ENCODE measurements around the gene MINK1. TPM values are rescaled to one million over a fixed set of nuclear protein-coding genes. Genes with fewer than 3 reads are reported as not detected.

MINK1 gene
- total RNA-seq, 1 donor from 2014 or later, result 63.2 TPM

- Mint-ChIP-seq H3K4me3 (ENCODE audit: unreplicated experiment) (peak overlapping the region; percentile 6), H3K9me3 (ENCODE audit: unreplicated experiment) (no peaks in the 10 kb centered on the region), H3K27ac (ENCODE audit: unreplicated experiment) (no peak overlapping the region), H3K4me1 (ENCODE audit: low read depth, unreplicated experiment) (peaks cover 30% of the 10 kb centered on the region), H3K36me3 (ENCODE audit: low read depth, unreplicated experiment) (peaks cover 8% of the 10 kb centered on the region), H3K27me3 (ENCODE audit: low read depth, unreplicated experiment) (peaks cover 3% of the 10 kb centered on the region)
- Histone ChIP-seq H3K79me2 (ENCODE audit: insufficient read depth, low read length) (peaks cover 71% of the 10 kb centered on the region), H3K36me3 (ENCODE audit: insufficient read depth, low read length) (no peaks in the 10 kb centered on the region), H4K20me1 (ENCODE audit: insufficient read depth, low read length) (peaks cover 91% of the 10 kb centered on the region), H3K9ac (ENCODE audit: low read length) (no peak overlapping the region), H3K27me3 (ENCODE audit: insufficient read depth, low read length) (no peaks in the 10 kb centered on the region), H3K4me1 (ENCODE audit: insufficient read depth, low read length) (peaks cover 3% of the 10 kb centered on the region), H3K27ac (ENCODE audit: low read depth, low read length) (no peak overlapping the region), H2AFZ (ENCODE audit: low read depth, low read length) (no peak overlapping the region), H3K4me3 (ENCODE audit: insufficient read depth, low read depth, low read length) (no peak overlapping the region), H3K9me3 (ENCODE audit: insufficient read depth, low read depth, low read length) (no peaks in the 10 kb centered on the region), H3K4me2 (ENCODE audit: low read length) (no peak overlapping the region)
- FAIRE-seq, result no peak
- TF ChIP-seq EZH2 (IDR thresholded peaks at IDR 0.05; ENCODE audit: insufficient read depth, low read length) (no peak), CTCF (IDR thresholded peaks at IDR 0.05; ENCODE audit: insufficient read depth, low read depth, low read length) (no peak)
- no peak for DNase-seq (ENCODE audit: low read depth)
Observed at GRCh38 chr17:4849011-4849536, 15.9 kb downstream of the MINK1 start.

- Mint-ChIP-seq H3K9me3 (ENCODE audit: unreplicated experiment) (peaks cover 2% of the 10 kb centered on the region), H3K4me3 (ENCODE audit: unreplicated experiment) (no peak overlapping the region), H3K27me3 (ENCODE audit: low read depth, unreplicated experiment) (peaks cover 3% of the 10 kb centered on the region), H3K27ac (ENCODE audit: unreplicated experiment) (no peak overlapping the region), H3K4me1 (ENCODE audit: low read depth, unreplicated experiment) (peaks cover 36% of the 10 kb centered on the region), H3K36me3 (ENCODE audit: low read depth, unreplicated experiment) (peaks cover 9% of the 10 kb centered on the region)
- Histone ChIP-seq H2AFZ (ENCODE audit: low read depth, low read length) (no peak overlapping the region), H3K4me1 (ENCODE audit: insufficient read depth, low read length) (peaks cover 3% of the 10 kb centered on the region), H3K27ac (ENCODE audit: low read depth, low read length) (no peak overlapping the region), H3K36me3 (ENCODE audit: insufficient read depth, low read length) (no peaks in the 10 kb centered on the region), H4K20me1 (ENCODE audit: insufficient read depth, low read length) (peaks cover 83% of the 10 kb centered on the region), H3K9ac (ENCODE audit: low read length) (no peak overlapping the region), H3K4me2 (ENCODE audit: low read length) (no peak overlapping the region), H3K9me3 (ENCODE audit: insufficient read depth, low read depth, low read length) (no peaks in the 10 kb centered on the region), H3K79me2 (ENCODE audit: insufficient read depth, low read length) (peaks cover 61% of the 10 kb centered on the region), H3K27me3 (ENCODE audit: insufficient read depth, low read length) (no peaks in the 10 kb centered on the region), H3K4me3 (ENCODE audit: insufficient read depth, low read depth, low read length) (no peak overlapping the region)
- FAIRE-seq (no peak), DNase-seq (ENCODE audit: low read depth) (no peak)
- no peak for TF ChIP-seq CTCF (IDR thresholded peaks at IDR 0.05; ENCODE audit: insufficient read depth, low read depth, low read length)
- TF ChIP-seq EZH2 (IDR thresholded peaks at IDR 0.05; ENCODE audit: insufficient read depth, low read length), result no peak
Observed at GRCh38 chr17:4850246-4850645, 17.1 kb downstream of the MINK1 start.

- Histone ChIP-seq H3K36me3 (ENCODE audit: insufficient read depth, low read length) (no peaks in the 10 kb centered on the region), H2AFZ (ENCODE audit: low read depth, low read length) (no peak overlapping the region), H4K20me1 (ENCODE audit: insufficient read depth, low read length) (peaks cover 77% of the 10 kb centered on the region), H3K79me2 (ENCODE audit: insufficient read depth, low read length) (peaks cover 56% of the 10 kb centered on the region), H3K27ac (ENCODE audit: low read depth, low read length) (no peak overlapping the region), H3K4me3 (ENCODE audit: insufficient read depth, low read depth, low read length) (no peak overlapping the region), H3K27me3 (ENCODE audit: insufficient read depth, low read length) (no peaks in the 10 kb centered on the region), H3K9ac (ENCODE audit: low read length) (no peak overlapping the region), H3K4me2 (ENCODE audit: low read length) (no peak overlapping the region), H3K9me3 (ENCODE audit: insufficient read depth, low read depth, low read length) (no peaks in the 10 kb centered on the region), H3K4me1 (ENCODE audit: insufficient read depth, low read length) (peaks cover 3% of the 10 kb centered on the region)
- TF ChIP-seq EZH2 (IDR thresholded peaks at IDR 0.05; ENCODE audit: insufficient read depth, low read length), result no peak
- H3K4me3 Mint-ChIP-seq (ENCODE audit: unreplicated experiment), result no peak overlapping the region
- H3K27ac Mint-ChIP-seq (ENCODE audit: unreplicated experiment), result no peak overlapping the region
- H3K4me1 Mint-ChIP-seq (ENCODE audit: low read depth, unreplicated experiment), result peaks cover 36% of the 10 kb centered on the region
- peaks cover 2% of the 10 kb centered on the region for H3K9me3 Mint-ChIP-seq (ENCODE audit: unreplicated experiment)
- peaks cover 3% of the 10 kb centered on the region for H3K27me3 Mint-ChIP-seq (ENCODE audit: low read depth, unreplicated experiment)
- no peak for FAIRE-seq
- DNase-seq (ENCODE audit: low read depth), result no peak
- peaks cover 7% of the 10 kb centered on the region for H3K36me3 Mint-ChIP-seq (ENCODE audit: low read depth, unreplicated experiment)
Observed at GRCh38 chr17:4851084-4851483, 17.9 kb downstream of the MINK1 start.
